A673 (cell line): Measurements from ENCODE around the gene KIF1A.

Experiments used
- EZH2 ChIP-seq: fragments of 200-600 bp; sonication (generic); IDR thresholded peaks from 2 replicates; pipeline ENCODE4 v1.6.1; 2017; ENCODE audit warnings: borderline replicate concordance, low read depth, mild to moderate bottlenecking, mixed read lengths, antibody characterized with exemption, low read length; ENCODE audit not compliant: poor library complexity, severe bottlenecking
- TF ChIP-seq, protein P1 (sequence below): fragments of 300-800, 200-600 bp; sonication (generic); conservative IDR thresholded peaks from 2 replicates; pipeline ENCODE4 v1.5.1; 2017; ENCODE audit warnings: low read depth, mild to moderate bottlenecking, antibody characterized with exemption, low read length, moderate library complexity, mixed read lengths

DNA sequence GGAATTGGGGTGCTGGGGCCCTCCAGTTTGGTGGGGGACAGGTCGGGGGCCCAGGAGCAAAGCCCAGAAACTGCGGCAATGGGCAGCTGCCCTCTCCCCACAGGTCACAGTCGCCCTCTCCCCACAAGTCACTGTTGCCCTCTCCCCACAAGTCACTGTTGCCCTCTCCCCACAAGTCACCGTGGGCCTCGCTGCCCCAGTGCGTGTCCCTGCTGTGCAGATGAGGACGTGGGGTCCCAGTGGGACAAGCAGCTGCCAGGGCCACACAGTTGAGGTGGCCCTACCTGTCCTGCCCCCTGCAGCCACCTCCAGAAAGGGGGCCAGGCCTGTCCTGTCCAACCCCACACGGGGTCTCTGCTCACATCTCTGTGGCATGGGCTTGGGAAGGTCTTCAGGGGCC lies 35.7 kb upstream of the KIF1A start:
- TF ChIP-seq, protein P1, sequence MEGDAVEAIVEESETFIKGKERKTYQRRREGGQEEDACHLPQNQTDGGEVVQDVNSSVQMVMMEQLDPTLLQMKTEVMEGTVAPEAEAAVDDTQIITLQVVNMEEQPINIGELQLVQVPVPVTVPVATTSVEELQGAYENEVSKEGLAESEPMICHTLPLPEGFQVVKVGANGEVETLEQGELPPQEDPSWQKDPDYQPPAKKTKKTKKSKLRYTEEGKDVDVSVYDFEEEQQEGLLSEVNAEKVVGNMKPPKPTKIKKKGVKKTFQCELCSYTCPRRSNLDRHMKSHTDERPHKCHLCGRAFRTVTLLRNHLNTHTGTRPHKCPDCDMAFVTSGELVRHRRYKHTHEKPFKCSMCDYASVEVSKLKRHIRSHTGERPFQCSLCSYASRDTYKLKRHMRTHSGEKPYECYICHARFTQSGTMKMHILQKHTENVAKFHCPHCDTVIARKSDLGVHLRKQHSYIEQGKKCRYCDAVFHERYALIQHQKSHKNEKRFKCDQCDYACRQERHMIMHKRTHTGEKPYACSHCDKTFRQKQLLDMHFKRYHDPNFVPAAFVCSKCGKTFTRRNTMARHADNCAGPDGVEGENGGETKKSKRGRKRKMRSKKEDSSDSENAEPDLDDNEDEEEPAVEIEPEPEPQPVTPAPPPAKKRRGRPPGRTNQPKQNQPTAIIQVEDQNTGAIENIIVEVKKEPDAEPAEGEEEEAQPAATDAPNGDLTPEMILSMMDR = no peak
- TF ChIP-seq EZH2 = no peak
